Measurements from ENCODE around the gene TBCK.

The TBCK gene

GRCh38 chr4:106038908-106039307 lies 277.1 kb downstream of the TBCK start:
- no peak for DNase-seq (ENCODE audit: low spot score)

GRCh38 chr4:106038012-106038411 lies 278.0 kb downstream of the TBCK start:
- DNase-seq (ENCODE audit: low spot score) = no peak

- peak; percentile 48 for DNase-seq (ENCODE audit: low spot score)
These were observed 279.2 kb downstream of the TBCK start for GRCh38 chr4:106036848-106037247.

GRCh38 chr4:106036334-106036733 lies 279.7 kb downstream of the TBCK start:
- no peak for DNase-seq (ENCODE audit: low spot score)

GRCh38 chr4:106035204-106035603 lies 280.8 kb downstream of the TBCK start:
- DNase-seq (ENCODE audit: low spot score) = no peak

GRCh38 chr4:106034751-106035150 lies 281.3 kb downstream of the TBCK start:
- DNase-seq (ENCODE audit: low spot score) = no peak

- DNase-seq (ENCODE audit: low spot score) = no peak
These were observed 281.8 kb downstream of the TBCK start for GRCh38 chr4:106034220-106034619.

- DNase-seq (ENCODE audit: low spot score) = no peak
These were observed 282.5 kb downstream of the TBCK start for GRCh38 chr4:106033469-106033868.

GRCh38 chr4:106032851-106033286 lies 283.1 kb downstream of the TBCK start:
- DNase-seq (ENCODE audit: low spot score) = peak; percentile 4

GRCh38 chr4:106022454-106022853 lies 293.6 kb downstream of the TBCK start:
- no peak for DNase-seq (ENCODE audit: low spot score)

GRCh38 chr4:106021737-106022410 lies 294.1 kb downstream of the TBCK start:
- no peak for DNase-seq (ENCODE audit: low spot score)

GRCh38 chr4:106019771-106020170 lies 296.2 kb downstream of the TBCK start:
- DNase-seq (ENCODE audit: low spot score) = no peak

GRCh38 chr4:106017975-106018374 lies 298.0 kb downstream of the TBCK start:
- DNase-seq (ENCODE audit: low spot score) = no peak

GRCh38 chr4:106011387-106011786 lies 304.6 kb downstream of the TBCK start:
- no peak for DNase-seq (ENCODE audit: low spot score)

- no peak for DNase-seq (ENCODE audit: low spot score)
These were observed 305.2 kb downstream of the TBCK start for GRCh38 chr4:106010761-106011160.

- DNase-seq (ENCODE audit: low spot score) = no peak
These were observed 313.0 kb downstream of the TBCK start for GRCh38 chr4:106002994-106003393.

- DNase-seq (ENCODE audit: low spot score) = no peak
These were observed 317.6 kb downstream of the TBCK start for GRCh38 chr4:105998171-105999063.

GRCh38 chr4:105996845-105997244 lies 319.2 kb downstream of the TBCK start:
- no peak for DNase-seq (ENCODE audit: low spot score)

GRCh38 chr4:105994841-105995501 lies 321.0 kb downstream of the TBCK start:
- DNase-seq (ENCODE audit: low spot score) = no peak

GRCh38 chr4:105994061-105994460 lies 321.9 kb downstream of the TBCK start:
- no peak for DNase-seq (ENCODE audit: low spot score)

GRCh38 chr4:105992641-105993305 lies 323.2 kb downstream of the TBCK start:
- no peak for DNase-seq (ENCODE audit: low spot score)

- DNase-seq (ENCODE audit: low spot score) = no peak
These were observed 324.3 kb downstream of the TBCK start for GRCh38 chr4:105991726-105992125.

Data from SW480 (cell line).